Subcutaneous abdominal adipose tissue (tissue), 5 donors: ENCODE data around the gene CAPNS1.
A peak's percentile ranks its signal among the peaks of the same experiment; 100 is the strongest.

Experiments
- H3K27ac ChIP-seq: one replicate; pipeline ENCODE4 v1.7.0; 2013; ENCODE audit warnings: low read depth, mild to moderate bottlenecking, inconsistent platforms, low read length, moderate library complexity
- H3K27me3 ChIP-seq, 5 donors: one replicate each; pipeline ENCODE4 v1.7.0; 2013; ENCODE audit warnings: low read length in 5 of 5, inconsistent platforms in 1 of 5; ENCODE audit not compliant: control insufficient read depth in 5 of 5, insufficient read depth in 4 of 5
- H3K36me3 ChIP-seq, 5 donors: one replicate each; pipeline ENCODE4 v1.7.0; 2013; ENCODE audit warnings: low read length in 5 of 5; ENCODE audit not compliant: control insufficient read depth in 5 of 5, insufficient read depth in 5 of 5
- H3K4me1 ChIP-seq, 5 donors: one replicate each; pipeline ENCODE4 v1.7.0; 2013; ENCODE audit warnings: low read length in 5 of 5, mild to moderate bottlenecking in 3 of 5, moderate library complexity in 1 of 5; ENCODE audit not compliant: control insufficient read depth in 5 of 5, insufficient read depth in 5 of 5
- H3K4me3 ChIP-seq, 5 donors: one replicate each; pipeline ENCODE4 v1.7.0; 2013; ENCODE audit warnings: low read length in 5 of 5, low read depth in 1 of 5
- H3K9ac ChIP-seq, 5 donors: one replicate each; pipeline ENCODE4 v1.7.0; 2013; ENCODE audit warnings: low read length in 5 of 5, mild to moderate bottlenecking in 4 of 5, moderate library complexity in 3 of 5
- H3K9me3 ChIP-seq, 5 donors: one replicate each; pipeline ENCODE4 v1.7.0; 2013; ENCODE audit warnings: low read length in 5 of 5; ENCODE audit not compliant: control insufficient read depth in 5 of 5
- donor health status: healthy.
- donor health status: healthy.
- donor health status: healthy.
- donor health status: healthy.
- donor health status: healthy.

Gene CAPNS1

GRCh38 chr19:36113894-36114720 is 25.8 kb upstream of the CAPNS1 start:
- H3K27me3 ChIP-seq: no peaks in the 10 kb centered on the region
- H3K36me3 ChIP-seq: peaks cover 0 to 42% (median 32%) of the 10 kb centered on the region in 5 donors
- H3K9me3 ChIP-seq: no peaks in the 10 kb centered on the region
- H3K9ac ChIP-seq: peak overlapping the region; percentile 85 to 89 (median 86)
- peak overlapping the region; percentile 84 for H3K27ac ChIP-seq
- peaks cover 8 to 30% (median 23%) of the 10 kb centered on the region in 5 donors for H3K4me1 ChIP-seq
- peak overlapping the region; percentile 78 to 92 (median 88) for H3K4me3 ChIP-seq

- H3K27me3 ChIP-seq: no peaks in the 10 kb centered on the region
- H3K4me1 ChIP-seq: peaks cover 8 to 30% (median 23%) of the 10 kb centered on the region in 5 donors
- peaks cover 0 to 47% (median 34%) of the 10 kb centered on the region in 5 donors for H3K36me3 ChIP-seq
- H3K9ac ChIP-seq: peak within 1 kb of the TSS; percentile 85 to 89 (median 86)
- H3K27ac ChIP-seq: peak within 1 kb of the TSS; percentile 84
- H3K4me3 ChIP-seq: peak within 1 kb of the TSS; percentile 78 to 92 (median 88)
- no peaks in the 10 kb centered on the region for H3K9me3 ChIP-seq
Measured at GRCh38 chr19:36114721-36115452, 25.0 kb upstream of the CAPNS1 start, which contains the start of gene POLR2I. TSS of gene POLR2I (minus strand) at chr19:36114875. CDS start at chr19:36114856, 19 bp downstream.

- H3K36me3 ChIP-seq: peaks cover 0 to 49% (median 36%) of the 10 kb centered on the region in 5 donors
- peaks cover 8 to 30% (median 23%) of the 10 kb centered on the region in 5 donors for H3K4me1 ChIP-seq
- peak within 1 kb of the TSS; percentile 84 for H3K27ac ChIP-seq
- no peaks in the 10 kb centered on the region for H3K27me3 ChIP-seq
- peak within 1 kb of the TSS; percentile 78 to 92 (median 88) for H3K4me3 ChIP-seq
- no peaks in the 10 kb centered on the region for H3K9me3 ChIP-seq
- H3K9ac ChIP-seq: peak within 1 kb of the TSS; percentile 85 to 89 (median 86)
Measured at GRCh38 chr19:36115453-36116343, 24.2 kb upstream of the CAPNS1 start, which contains the start of gene TBCB. TSS of gene TBCB (plus strand) at chr19:36115468. CDS start at chr19:36115561, 93 bp downstream.

GRCh38 chr19:36116344-36116637 is 23.6 kb upstream of the CAPNS1 start:
- Histone ChIP-seq H3K27me3 (no peaks in the 10 kb centered on the region), H3K9me3 (no peaks in the 10 kb centered on the region), H3K27ac (peak overlapping the region; percentile 46), H3K4me3 (peak overlapping the region; percentile 69 to 92 (median 87)), H3K36me3 (peaks cover 0 to 47% (median 36%) of the 10 kb centered on the region in 5 donors), H3K4me1 (peaks cover 8 to 30% (median 23%) of the 10 kb centered on the region in 5 donors), H3K9ac (peak overlapping the region in 2 of 5 donors; percentile 57 to 69)

- H3K27ac ChIP-seq: no peak overlapping the region
- peaks cover 6 to 13% (median 9%) of the 10 kb centered on the region in 5 donors for H3K4me1 ChIP-seq
- peaks cover 0 to 66% (median 51%) of the 10 kb centered on the region in 5 donors for H3K36me3 ChIP-seq
- H3K4me3 ChIP-seq: no peak overlapping the region
- no peaks in the 10 kb centered on the region for H3K9me3 ChIP-seq
- no peaks in the 10 kb centered on the region for H3K27me3 ChIP-seq
- no peak overlapping the region for H3K9ac ChIP-seq
Measured at GRCh38 chr19:36120092-36120983, 19.5 kb upstream of the CAPNS1 start.

- H3K9ac ChIP-seq: no peak overlapping the region
- H3K4me3 ChIP-seq: no peak overlapping the region
- H3K36me3 ChIP-seq: peaks cover 0 to 73% (median 57%) of the 10 kb centered on the region in 5 donors
- H3K27ac ChIP-seq: no peak overlapping the region
- no peaks in the 10 kb centered on the region for H3K27me3 ChIP-seq
- H3K9me3 ChIP-seq: no peaks in the 10 kb centered on the region
- peaks cover 4 to 9% (median 5%) of the 10 kb centered on the region in 5 donors for H3K4me1 ChIP-seq
Measured at GRCh38 chr19:36120984-36121358, 18.9 kb upstream of the CAPNS1 start.

- H3K4me1 ChIP-seq: peaks cover 0 to 3% (median 0%) of the 10 kb centered on the region in 5 donors
- H3K27ac ChIP-seq: no peak overlapping the region
- H3K9me3 ChIP-seq: no peaks in the 10 kb centered on the region
- H3K27me3 ChIP-seq: no peaks in the 10 kb centered on the region
- H3K36me3 ChIP-seq: peaks cover 0 to 74% (median 57%) of the 10 kb centered on the region in 5 donors
- H3K4me3 ChIP-seq: no peak overlapping the region
- H3K9ac ChIP-seq: no peak overlapping the region
Measured at GRCh38 chr19:36121486-36122124, 18.3 kb upstream of the CAPNS1 start.

GRCh38 chr19:36125557-36125956 is 14.3 kb upstream of the CAPNS1 start:
- Histone ChIP-seq H3K4me1 (peaks cover 6 to 20% (median 10%) of the 10 kb centered on the region in 5 donors), H3K4me3 (no peak overlapping the region), H3K9me3 (no peaks in the 10 kb centered on the region), H3K36me3 (peaks cover 0 to 51% (median 37%) of the 10 kb centered on the region in 5 donors), H3K27ac (no peak overlapping the region), H3K27me3 (no peaks in the 10 kb centered on the region), H3K9ac (no peak overlapping the region)
